Activated T-cell treated with anti-CD3 and anti-CD28 coated beads, Interleukin-2, amount 50 U/mL, for 24 hours (primary cell): Measurements from ENCODE around the gene GGTLC3.
"Not testable (repeated sequence)": the region's sequence is repeated elsewhere in the genome, so short reads cannot be mapped to it uniquely, and the experiment has no call there.

Source experiments
- DNase-seq: peaks from one replicate; pipeline ENCODE4 v3.0.0-alpha.2; 2020
- H3K27ac Mint-ChIP-seq: 2 replicates; pipeline ENCODE4 v1.8.0; 2020; ENCODE audit warnings: mild to moderate bottlenecking, mixed read lengths
- H3K27me3 Mint-ChIP-seq: 2 replicates; pipeline ENCODE4 v1.8.0; 2020; ENCODE audit warnings: mixed read lengths
- H3K36me3 Mint-ChIP-seq: 2 replicates; pipeline ENCODE4 v1.8.0; 2020; ENCODE audit warnings: low read depth, mixed read lengths
- H3K4me1 Mint-ChIP-seq: 2 replicates; pipeline ENCODE4 v1.8.0; 2020; ENCODE audit warnings: low read depth, mixed read lengths
- H3K4me3 Mint-ChIP-seq: 2 replicates; pipeline ENCODE4 v1.8.0; 2020; ENCODE audit warnings: mild to moderate bottlenecking, moderate library complexity, mixed read lengths
- H3K9me3 Mint-ChIP-seq: 2 replicates; pipeline ENCODE4 v1.8.0; 2020; ENCODE audit warnings: mixed read lengths

GGTLC3 gene

GRCh38 chr22:18518061-18518460 is at the start of gene GGTLC3:
Gene GGTLC3, minus strand, starts transcription at chr22:18518161. Its CDS starts 264 bp downstream, at chr22:18517897.
- H3K36me3 Mint-ChIP-seq, DNase-seq: not testable (repeated sequence)

DNA sequence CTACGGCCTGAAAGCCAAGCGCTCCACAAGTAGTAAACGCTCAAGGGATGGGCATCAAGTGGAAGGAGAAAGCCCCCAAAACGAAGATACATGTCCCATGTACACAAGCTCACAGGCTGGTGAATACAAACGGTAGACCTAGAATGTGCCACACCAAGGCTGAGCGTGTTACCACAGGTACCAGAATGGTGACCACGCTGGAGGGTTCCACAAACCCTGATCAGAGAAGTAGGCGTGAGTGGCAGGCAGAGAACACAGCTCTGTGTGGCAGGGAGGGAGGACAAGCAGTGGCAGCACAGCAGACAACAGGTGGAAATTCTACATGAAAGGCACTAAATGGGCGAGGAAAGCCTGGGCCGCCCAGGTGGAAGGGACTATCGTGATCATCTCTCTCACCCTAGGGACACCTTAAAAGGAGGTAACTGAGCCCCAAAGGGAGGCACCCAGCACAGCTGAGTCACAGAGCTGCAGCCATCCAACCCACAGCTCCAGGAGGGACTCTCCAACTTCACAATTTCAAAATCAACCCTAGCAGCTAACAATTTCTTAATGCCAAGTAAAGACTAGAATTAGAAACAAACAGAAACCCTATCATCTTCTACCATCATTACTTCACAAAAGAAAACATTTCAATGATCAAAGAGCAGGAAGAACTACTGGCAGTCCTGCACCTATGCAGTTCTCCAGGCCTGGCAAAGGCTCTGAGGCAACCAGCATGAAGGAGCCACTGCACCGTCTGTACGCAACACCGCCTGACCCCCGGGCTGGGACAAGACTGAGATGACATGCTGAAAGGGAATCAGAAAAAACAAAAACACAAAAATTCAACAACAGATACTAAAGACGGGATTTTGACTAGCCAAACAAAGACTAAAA is 42.4 kb upstream of the GGTLC3 start:
- H3K27ac Mint-ChIP-seq, H3K27me3 Mint-ChIP-seq: not testable (repeated sequence)

More at GRCh38 chr22:18518061-18518460, at the start of gene GGTLC3:
- H3K4me3 Mint-ChIP-seq, H3K9me3 Mint-ChIP-seq, H3K4me1 Mint-ChIP-seq, H3K27me3 Mint-ChIP-seq, H3K27ac Mint-ChIP-seq: not testable (repeated sequence)

GRCh38 chr22:18558939-18559338 is 41.0 kb upstream of the GGTLC3 start:
- not testable (repeated sequence) for H3K27ac Mint-ChIP-seq, H3K36me3 Mint-ChIP-seq, H3K9me3 Mint-ChIP-seq, H3K4me3 Mint-ChIP-seq, H3K4me1 Mint-ChIP-seq, H3K27me3 Mint-ChIP-seq, DNase-seq

More for the DNA sequence above, 42.4 kb upstream of the GGTLC3 start:
- H3K4me1 Mint-ChIP-seq, H3K4me3 Mint-ChIP-seq, H3K9me3 Mint-ChIP-seq, H3K36me3 Mint-ChIP-seq, DNase-seq: not testable (repeated sequence)

DNA sequence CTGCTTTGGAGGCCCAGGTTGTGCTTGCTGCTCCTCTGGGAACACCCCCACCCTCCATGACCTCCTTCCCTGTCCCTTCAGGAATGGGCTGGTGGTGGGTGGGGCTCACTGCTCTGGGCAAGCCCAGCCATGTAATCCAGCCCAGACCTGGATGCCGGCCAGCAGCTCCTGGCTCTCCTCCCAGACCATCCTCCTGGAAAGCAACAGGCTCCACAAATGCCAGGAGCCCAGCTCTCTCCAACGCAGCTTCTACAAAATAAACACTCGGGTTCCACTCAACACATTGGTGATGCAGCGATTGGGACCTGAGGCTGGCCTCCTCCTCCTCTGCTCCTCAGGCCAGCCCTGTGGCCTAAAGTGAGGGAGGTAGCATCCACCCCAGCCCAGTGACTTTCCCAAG is 40.6 kb upstream of the GGTLC3 start:
- H3K36me3 Mint-ChIP-seq, DNase-seq, H3K9me3 Mint-ChIP-seq, H3K4me1 Mint-ChIP-seq, H3K27ac Mint-ChIP-seq, H3K27me3 Mint-ChIP-seq, H3K4me3 Mint-ChIP-seq: not testable (repeated sequence)

GRCh38 chr22:18554280-18555256 is 36.6 kb upstream of the GGTLC3 start:
- H3K36me3 Mint-ChIP-seq, H3K27ac Mint-ChIP-seq, H3K9me3 Mint-ChIP-seq, H3K27me3 Mint-ChIP-seq, H3K4me1 Mint-ChIP-seq, H3K4me3 Mint-ChIP-seq, DNase-seq: not testable (repeated sequence)

GRCh38 chr22:18552839-18553597 is 35.1 kb upstream of the GGTLC3 start:
- DNase-seq, H3K4me3 Mint-ChIP-seq, H3K27me3 Mint-ChIP-seq, H3K4me1 Mint-ChIP-seq, H3K36me3 Mint-ChIP-seq, H3K9me3 Mint-ChIP-seq, H3K27ac Mint-ChIP-seq: not testable (repeated sequence)

DNA sequence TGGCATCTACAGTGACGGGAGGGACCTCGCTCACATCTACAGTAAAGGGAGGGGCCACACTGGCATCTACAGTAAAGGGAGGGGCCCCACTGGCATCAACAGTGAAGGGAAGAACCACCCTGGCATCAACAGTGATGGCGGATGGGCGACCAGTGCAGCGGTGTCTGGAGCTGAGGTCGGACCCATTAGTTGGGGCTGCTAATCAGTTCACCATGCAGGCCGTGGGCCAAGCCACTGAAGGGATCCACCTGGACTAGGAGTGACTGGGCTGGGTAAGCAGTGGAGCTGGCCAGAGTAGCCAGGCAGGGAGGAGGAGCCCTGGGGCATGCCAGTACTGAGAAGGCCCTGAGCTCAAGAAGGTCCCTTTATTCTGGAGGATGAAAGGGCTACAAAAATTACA is 33.1 kb upstream of the GGTLC3 start:
- not testable (repeated sequence) for H3K4me3 Mint-ChIP-seq, H3K9me3 Mint-ChIP-seq, H3K27ac Mint-ChIP-seq, DNase-seq, H3K4me1 Mint-ChIP-seq, H3K36me3 Mint-ChIP-seq, H3K27me3 Mint-ChIP-seq

DNA sequence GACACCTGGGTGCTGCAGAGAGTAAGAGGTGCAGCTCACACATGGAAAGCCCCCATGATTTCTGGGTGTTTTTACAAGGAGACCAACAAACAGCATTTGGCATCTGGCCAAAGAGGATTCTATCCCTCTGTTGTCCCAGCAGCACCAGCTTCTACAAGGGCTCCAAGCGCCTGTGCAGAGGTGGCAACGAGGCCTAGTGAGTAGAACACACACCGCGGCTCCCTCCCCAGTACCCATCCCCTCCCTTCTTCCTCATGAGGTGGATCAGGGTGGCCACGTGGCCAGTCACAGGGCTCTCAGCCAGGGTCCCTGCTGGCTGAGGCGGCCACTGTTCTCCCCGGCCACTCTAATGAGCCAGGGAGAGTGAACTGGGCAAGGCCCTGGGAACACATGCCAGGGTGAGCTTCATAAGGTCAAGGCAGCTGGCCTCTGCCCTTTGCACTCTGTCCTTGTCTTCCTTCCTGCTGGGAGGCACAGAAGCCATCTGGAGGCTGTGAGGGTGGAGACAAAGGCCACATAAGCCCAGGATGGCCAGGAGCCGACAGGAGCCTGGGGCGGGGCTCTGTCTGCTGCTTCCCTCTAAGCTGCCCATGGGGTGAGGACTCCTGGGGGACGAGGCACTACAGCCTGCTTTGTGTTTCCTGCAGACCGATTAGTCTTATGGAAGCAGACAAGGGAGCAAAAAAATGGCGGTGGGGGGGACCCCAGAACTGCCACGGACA is 31.7 kb upstream of the GGTLC3 start:
- H3K36me3 Mint-ChIP-seq, H3K27ac Mint-ChIP-seq, H3K9me3 Mint-ChIP-seq, H3K27me3 Mint-ChIP-seq, H3K4me1 Mint-ChIP-seq, H3K4me3 Mint-ChIP-seq, DNase-seq: not testable (repeated sequence)

DNA sequence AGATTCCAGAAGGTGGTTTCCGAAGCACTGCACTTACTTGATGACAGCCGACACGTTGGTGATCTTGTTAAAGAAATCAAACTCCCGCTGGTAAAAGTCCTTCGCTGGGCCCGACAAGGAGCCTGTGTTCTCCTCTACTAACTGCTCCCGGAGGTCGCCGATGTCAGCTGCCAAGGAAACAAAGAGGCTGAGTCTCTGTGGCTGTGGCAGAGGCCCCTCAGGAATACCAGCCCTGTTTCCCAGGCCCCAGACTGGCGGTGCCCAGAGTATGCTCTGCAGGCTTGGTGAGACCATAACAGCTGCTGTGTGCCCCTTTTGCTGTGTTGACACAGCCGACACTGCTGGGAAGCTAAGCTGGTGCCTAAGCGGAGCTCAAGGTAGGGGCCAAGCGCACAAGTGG is 26.7 kb upstream of the GGTLC3 start:
- H3K4me1 Mint-ChIP-seq, H3K27ac Mint-ChIP-seq, H3K36me3 Mint-ChIP-seq, H3K4me3 Mint-ChIP-seq, H3K27me3 Mint-ChIP-seq, DNase-seq, H3K9me3 Mint-ChIP-seq: not testable (repeated sequence)

GRCh38 chr22:18543400-18543799 is 25.4 kb upstream of the GGTLC3 start:
- not testable (repeated sequence) for DNase-seq, H3K4me1 Mint-ChIP-seq, H3K9me3 Mint-ChIP-seq, H3K27ac Mint-ChIP-seq, H3K36me3 Mint-ChIP-seq, H3K27me3 Mint-ChIP-seq, H3K4me3 Mint-ChIP-seq

- H3K4me1 Mint-ChIP-seq, DNase-seq, H3K36me3 Mint-ChIP-seq, H3K27ac Mint-ChIP-seq, H3K27me3 Mint-ChIP-seq, H3K9me3 Mint-ChIP-seq, H3K4me3 Mint-ChIP-seq: not testable (repeated sequence)
Measured at GRCh38 chr22:18539994-18540393, 22.0 kb upstream of the GGTLC3 start.

DNA sequence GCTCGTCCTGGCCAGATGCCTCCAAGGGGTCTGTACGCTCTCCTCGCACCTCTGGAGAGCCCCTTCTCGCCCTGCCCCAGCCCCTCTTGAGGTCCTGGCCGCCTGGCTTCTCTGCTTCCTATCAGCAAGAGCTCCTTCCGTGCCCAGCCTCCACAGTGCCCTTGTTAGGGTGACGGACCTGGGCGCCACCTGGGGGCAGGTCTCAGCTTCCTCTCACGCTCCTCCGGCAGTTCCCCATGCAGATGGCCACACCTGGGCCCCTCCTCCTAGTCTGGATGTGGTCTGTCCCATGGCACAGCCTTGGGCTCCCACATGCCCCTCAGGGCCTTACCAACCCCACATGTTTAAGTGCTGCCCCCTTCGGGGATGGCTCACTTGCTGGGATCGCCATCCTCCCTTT is 16.4 kb upstream of the GGTLC3 start:
- not testable (repeated sequence) for H3K4me3 Mint-ChIP-seq, H3K4me1 Mint-ChIP-seq, DNase-seq, H3K27me3 Mint-ChIP-seq, H3K9me3 Mint-ChIP-seq, H3K36me3 Mint-ChIP-seq, H3K27ac Mint-ChIP-seq

- not testable (repeated sequence) for H3K4me3 Mint-ChIP-seq, H3K36me3 Mint-ChIP-seq, H3K4me1 Mint-ChIP-seq, H3K9me3 Mint-ChIP-seq, H3K27me3 Mint-ChIP-seq, DNase-seq, H3K27ac Mint-ChIP-seq
Measured at GRCh38 chr22:18533633-18534032, 15.7 kb upstream of the GGTLC3 start.
